A204.1 (cell line): ENCODE data around the gene UTS2B.

Experiments used
- FAIRE-seq: peaks from 2 replicates; lab custom pipeline; 2012; peaks lifted over from hg19 to GRCh38; lab: Jason Lieb, UNC

Gene UTS2B, protein sequence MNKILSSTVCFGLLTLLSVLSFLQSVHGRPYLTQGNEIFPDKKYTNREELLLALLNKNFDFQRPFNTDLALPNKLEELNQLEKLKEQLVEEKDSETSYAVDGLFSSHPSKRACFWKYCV

DNA sequence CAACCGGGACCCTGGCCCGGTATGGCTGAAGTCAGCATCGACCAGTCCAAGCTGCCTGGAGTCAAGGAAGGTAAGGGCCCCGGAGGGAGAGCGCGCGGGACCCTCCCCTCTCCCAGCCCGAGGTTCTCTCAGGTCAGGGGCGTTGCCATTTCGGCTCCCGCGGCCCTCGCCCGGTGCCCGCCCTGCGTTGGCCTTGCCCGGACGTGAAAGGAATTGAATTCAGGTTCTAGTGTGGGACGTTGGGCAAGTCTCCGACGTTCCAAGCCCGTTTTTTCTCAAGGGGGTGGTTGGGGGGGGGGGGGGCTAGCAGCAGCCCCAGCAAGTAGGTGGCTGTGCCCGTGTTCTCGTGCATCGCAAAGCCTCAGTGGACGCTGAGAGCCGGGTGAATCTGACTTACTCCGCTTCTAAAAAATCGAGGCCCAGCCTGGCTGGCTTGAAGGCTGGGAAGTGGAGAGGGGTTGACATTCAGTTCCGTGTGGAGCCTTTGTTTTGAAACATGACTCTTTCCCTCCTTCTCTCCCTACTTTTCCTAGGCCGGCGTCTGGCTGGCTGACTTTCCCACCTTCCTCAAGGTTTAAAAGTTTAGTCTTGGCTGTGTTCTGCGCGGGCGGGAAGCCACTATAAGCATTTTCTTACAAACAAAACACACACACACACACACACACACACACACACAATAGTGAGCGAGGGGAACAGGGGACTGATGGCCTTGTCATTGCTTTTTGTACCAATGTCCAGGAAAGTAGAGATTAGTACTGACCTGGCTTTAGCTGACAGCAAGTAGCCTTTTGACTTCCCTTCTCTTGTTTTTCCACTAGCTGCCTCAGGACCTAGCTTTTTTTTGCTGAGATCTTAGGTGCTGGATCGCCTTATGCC lies at the start of gene UTS2B:
TSS of gene UTS2B (minus strand) at position 873 of the 876 bp plus-strand sequence. CDS start 48,337 bp downstream, outside the sequence.
- FAIRE-seq, result no peak

DNA sequence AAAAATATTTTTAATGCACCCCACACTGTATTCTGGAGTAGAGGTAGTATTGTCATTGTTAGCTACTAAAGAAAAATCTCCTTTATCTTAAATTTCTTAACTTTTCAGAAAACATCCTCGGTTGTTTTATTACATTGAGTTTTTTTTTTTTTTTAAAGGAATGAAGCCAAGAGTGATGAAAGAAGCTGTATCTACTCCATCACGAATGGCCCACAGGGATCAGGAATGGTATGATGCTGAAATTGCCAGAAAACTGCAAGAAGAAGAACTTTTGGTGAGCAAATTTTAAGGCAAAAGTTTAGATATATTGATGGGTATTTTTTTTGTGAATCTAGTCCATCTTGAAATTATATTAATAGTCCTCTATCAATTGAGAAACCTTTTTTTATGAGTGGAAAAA lies 49.7 kb upstream of the UTS2B start:
- no peak for FAIRE-seq

DNA sequence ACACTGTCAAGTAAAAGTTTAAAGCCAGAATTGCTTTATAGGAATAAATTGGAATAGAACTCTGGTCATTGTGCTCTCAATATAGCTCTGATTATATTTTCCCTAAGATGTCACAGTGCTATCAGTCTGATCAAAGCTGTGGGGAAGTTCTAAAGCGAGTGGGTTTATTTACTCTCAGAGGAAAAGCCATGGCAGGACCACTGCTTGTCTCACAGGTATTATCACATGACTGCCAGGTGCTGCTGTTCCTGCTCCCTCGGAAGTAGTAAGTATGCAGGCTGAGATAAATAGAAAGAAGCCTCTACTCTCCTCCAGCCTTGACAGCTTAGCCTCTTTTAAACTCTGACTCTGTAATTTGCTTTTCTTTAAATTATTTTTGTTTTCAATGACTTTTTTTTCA lies 49.1 kb upstream of the UTS2B start:
- FAIRE-seq, result no peak

DNA sequence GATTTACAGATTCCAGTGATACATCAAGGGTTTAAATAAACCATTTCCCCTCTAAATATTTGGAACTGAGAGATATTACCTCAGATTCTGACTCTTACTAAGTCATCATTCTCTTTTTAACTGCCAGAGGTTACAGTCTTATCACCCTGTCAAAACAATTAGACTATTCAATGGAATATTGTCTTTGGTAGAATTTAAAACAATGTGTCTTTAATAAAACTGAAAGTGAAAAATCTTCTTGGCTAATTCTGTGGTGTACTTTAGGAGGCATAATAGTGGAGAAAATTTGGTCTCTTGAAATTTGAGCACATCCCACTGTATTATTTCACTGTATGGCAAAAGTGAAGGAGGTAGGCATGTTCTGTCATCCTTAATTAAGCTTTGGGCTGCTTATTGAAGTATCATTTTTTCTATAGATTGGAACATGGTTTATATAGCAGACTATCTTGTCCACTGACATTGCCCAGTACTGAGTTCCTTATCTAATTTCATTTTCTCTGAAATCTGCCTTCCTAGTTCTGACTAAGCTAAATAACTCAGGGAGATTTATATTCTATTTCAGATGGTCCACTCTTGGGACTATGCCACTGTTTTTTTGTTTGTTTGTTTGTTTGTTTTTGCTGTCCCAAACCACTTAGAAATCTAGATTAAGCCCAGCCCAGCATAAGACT lies 48.0 kb upstream of the UTS2B start:
- no peak for FAIRE-seq

DNA sequence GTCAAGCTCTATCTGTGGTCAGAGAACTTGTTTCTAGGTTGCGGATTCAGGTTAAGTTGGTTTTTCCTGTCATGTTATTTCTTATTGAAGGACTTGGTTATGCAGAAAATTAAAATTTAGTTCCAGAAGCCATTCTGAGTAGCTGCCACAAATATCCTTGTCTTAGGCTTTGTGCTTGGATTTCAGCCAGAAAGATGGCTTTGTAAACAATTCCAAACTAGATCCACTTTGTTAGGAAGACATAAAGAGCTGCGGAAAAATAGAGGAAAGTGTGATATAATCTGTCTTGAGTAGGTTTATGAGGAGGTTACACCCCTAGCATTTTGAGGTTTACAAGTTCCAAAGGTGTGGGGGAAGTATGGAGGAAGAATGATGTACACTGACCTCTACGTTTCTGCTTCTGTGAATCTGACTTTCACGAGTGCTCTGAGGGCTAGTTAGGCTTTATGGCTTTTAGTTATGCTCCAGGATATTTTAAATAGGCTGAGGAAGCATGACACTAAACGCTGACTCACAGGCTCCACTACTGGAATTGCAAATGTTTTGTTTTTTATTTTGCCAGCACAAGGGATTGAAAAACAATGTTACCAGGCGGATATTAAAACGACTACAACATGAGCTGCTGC lies 46.3 kb upstream of the UTS2B start:
- no peak for FAIRE-seq

DNA sequence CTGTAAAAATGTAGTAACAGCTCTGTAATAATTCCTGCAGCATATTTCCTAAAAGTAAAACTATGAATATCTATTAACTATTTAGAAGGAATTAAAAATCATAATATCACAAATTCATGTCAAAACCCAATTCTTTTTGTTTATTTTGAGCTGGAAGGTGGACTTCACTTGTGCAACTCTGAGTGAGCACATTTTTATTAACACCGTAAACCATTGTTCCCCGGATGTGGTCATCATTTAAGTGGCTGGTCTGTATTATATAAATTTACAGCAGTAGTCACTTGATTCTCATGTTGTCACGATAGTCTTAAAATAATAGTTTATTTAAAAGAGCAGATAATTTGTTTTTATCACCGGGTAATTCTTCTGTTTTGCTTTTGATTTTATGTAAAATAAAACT lies 43.0 kb upstream of the UTS2B start:
- no peak for FAIRE-seq

DNA sequence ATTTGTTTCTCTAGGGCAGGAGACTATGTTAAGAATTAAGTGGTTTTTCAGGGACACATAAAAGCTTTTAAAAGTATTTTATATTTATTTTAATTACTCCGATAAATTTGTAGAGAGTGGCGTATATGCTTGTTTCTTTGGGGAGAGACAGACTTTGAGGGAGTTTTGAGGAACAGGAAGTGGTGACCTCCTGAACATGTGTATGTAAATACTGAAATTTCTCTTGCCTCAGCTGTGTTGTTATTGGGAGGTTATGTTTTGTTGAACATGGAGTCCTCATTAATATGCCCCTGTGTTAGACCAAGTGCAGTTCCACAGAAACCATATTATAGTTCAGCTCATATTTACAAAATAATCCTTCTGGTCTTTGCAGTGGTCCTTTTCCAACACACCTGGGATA lies 41.8 kb upstream of the UTS2B start:
- FAIRE-seq, result no peak

DNA sequence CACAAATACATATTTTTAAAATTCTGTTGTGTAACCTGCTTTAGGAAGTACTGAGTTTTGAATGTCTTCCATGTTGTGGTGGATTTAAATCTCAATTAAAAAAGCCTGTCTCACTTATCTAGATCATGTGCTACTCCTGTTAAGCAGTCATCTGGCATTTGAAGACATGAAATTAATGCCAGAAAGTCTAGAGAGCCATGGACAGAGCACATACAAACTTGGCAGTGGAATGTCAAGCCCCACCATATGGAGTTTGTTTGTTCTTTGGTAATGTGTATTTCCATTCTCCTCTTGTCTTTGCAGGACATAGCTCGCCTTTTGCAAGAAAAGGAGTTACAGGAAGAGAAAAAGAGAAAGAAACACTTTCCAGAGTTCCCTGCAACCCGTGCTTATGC lies 39.3 kb upstream of the UTS2B start:
- no peak for FAIRE-seq

DNA sequence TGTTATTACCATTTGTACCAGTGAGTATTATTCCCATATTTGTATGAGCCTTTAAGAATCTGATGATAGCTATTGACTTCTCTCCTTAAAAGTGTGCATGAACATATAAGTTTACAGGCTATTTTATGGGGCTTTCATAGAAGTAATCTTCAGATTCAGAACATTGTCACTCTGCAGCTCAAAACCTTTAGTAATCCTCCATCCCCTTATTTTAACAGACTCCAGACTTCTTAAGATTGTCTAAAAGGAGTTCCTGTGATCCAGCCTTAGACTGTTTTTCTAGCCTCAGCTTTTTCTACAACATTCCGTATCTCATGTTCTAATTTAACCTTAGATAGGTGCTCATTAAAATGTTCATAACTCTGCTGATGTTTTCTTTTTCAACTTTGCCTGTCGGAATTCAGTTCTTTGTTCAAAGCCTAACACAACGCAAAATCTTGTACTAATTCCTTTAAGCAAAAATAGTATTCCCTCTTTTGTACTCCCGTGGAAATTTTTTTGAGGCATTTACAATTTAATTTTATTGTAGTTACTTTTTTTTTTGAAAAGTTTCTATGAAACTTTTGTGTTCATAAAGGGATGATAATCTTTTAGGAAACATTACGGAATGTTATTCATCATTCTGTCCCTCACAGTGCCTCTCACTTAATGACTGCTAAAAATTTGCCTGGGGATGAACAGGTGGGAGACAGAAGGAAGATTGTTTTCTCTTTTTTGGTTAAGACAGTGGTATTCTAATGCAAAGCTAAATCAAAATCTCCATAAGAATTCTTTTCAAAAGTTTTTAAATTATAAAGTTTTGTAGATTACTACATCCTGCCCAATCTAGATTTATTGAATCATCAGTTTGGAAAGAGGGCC lies 38.7 kb upstream of the UTS2B start:
- FAIRE-seq, result no peak

DNA sequence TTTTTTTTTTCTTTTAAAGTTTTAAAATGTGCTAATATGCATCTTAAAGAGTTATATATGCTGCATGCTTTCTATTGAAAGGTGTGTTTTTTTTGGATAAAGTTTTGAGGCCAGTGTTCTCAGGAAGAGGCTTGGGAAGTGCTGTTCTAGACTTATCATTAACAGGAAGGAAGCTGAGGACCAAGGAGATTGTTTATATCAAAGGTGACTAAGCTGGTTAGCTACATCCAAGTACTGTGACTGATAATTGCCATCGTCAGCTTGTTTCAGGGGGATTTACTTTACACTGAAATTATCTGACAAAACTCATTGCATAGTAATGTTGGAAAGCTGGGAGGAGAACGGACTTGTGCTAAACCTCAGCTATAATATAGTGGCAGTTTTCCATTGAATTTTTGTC lies 36.3 kb upstream of the UTS2B start:
- FAIRE-seq, result no peak

DNA sequence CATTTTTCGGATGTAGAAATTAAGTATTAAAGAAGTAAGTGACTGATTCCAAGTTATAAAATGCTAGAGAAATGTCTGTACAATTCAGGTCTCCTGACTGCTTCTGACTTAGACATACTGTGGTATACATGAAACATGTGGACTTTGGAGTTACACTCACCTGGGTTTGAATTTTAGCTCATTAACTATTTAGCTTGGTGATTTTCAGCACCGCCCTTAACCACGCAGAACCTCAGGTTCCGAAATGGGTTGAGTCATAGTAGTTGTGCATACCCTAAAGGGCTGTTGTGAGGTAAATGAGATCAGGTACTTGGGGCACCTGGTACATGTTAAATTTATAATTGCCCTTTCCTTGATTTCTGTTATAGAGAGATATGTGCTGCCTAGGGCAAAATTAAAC lies 32.9 kb upstream of the UTS2B start:
- FAIRE-seq, result no peak

DNA sequence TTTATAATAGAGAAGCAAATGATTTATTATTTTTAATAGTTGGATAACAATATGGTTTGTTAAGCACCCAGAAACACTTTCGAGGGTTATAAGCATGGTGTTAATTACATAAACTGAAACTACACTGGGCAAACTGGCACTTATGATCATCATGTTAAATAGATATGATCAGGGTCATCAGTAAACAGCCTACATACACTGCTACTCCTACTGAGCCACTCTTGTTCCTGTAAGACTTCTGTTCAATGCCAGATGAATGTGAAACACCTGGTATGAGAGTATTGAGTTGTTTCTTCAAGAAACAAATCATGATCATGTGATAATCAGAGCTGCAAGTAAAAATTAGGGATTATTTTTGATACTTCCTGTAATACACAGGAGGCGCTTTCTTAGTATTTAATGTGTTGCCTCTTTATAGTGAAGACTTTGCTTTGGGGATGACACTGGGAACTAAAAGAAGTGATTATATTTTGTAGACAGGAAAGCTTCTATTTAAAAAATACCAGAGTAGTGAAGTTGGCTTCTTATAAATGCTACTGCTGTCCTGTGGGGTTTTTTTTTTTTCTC lies 32.3 kb upstream of the UTS2B start:
- no peak for FAIRE-seq

DNA sequence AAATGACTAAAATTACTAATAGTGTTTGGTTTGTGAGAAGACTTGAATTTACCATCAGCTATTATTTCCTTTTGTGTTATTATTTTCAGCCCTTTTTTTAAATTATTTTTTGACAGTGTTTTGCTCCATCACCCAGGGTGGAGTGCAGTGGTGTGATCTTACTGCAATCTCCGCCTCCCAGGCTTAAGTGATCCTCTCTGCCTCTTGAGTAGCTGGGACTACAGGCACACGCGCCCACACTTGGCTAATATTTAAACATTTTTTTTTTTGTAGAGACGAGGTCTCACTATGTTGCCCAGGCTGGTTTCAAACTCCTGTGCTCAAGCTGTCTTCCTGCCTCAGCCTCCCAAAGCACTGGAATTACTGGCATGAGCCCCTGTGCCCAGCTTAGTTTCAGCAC lies 31.7 kb upstream of the UTS2B start:
- no peak for FAIRE-seq

DNA sequence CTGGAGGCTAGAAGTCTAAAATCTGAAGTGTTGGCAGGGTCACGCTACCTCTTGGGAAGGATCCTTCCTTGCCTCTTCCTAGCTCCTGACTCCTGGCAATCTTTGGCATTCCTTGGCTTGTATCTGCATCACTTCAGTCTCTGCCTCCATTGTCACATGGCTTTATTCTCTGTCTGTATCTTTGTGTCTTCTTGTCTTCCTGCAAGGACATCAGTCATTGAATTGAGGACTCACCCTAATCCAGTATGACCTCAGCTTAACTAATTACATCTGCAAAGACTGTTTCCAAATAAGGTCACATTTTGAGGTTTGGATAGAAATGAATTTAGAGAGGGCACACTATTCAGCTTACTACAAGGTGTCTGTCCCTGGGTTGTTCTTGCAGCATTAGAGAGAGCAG lies 31.1 kb upstream of the UTS2B start:
- no peak for FAIRE-seq

DNA sequence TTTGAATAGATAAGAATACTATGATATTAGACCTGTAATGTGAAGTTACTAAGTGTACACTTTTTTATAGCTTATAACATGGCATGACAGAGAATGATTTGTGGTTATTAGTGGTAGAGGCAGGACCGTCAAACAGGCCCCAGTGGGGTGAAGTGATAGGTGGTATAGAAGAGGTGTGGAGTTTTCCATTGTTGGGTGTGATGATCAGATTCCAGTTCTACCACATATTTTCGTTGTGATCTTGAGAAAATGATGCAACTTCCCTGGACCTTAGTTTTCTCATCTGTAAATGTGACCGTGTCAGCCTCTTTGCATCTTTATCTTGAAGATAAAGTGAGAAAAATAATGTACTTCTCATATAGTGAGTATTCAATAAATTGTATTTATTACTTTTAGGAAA lies 30.3 kb upstream of the UTS2B start:
- FAIRE-seq, result no peak

DNA sequence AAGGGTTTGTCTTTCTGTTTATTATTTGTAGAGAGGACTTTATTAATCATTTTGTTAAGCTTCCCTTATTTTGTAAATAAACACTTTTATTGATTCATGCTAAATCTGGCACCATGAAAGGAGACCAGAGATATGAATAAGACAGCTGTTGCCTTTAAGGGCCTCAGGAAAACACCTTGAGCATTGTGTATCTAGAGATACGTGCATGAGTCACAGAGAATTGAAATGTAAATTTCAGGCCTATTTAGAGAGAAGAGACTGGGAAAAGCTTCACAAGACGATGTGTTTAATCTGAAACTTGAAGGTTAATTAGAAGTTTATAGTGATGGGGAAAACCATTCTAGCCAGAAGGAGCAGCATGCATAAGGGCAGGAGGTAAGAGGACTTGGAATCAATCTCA lies 28.6 kb upstream of the UTS2B start:
- FAIRE-seq, result no peak

DNA sequence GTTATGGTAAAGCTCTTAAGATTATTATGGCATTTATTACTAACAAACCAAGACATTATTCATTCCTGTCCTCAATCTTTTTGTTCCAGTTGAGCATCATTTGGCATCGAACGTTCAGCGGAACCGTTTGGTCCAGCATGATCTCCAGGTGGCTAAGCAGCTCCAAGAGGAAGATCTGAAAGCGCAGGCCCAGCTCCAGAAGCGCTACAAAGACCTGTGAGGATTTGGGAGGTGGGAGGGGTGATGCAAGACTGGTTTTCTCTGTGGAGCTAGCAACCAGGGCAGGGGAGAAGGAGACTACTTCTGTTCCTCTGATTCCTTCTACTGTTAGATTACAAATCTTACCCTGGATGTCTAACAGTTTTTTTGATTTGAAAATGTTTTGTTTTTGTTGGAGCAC lies 27.6 kb upstream of the UTS2B start:
- no peak for FAIRE-seq

DNA sequence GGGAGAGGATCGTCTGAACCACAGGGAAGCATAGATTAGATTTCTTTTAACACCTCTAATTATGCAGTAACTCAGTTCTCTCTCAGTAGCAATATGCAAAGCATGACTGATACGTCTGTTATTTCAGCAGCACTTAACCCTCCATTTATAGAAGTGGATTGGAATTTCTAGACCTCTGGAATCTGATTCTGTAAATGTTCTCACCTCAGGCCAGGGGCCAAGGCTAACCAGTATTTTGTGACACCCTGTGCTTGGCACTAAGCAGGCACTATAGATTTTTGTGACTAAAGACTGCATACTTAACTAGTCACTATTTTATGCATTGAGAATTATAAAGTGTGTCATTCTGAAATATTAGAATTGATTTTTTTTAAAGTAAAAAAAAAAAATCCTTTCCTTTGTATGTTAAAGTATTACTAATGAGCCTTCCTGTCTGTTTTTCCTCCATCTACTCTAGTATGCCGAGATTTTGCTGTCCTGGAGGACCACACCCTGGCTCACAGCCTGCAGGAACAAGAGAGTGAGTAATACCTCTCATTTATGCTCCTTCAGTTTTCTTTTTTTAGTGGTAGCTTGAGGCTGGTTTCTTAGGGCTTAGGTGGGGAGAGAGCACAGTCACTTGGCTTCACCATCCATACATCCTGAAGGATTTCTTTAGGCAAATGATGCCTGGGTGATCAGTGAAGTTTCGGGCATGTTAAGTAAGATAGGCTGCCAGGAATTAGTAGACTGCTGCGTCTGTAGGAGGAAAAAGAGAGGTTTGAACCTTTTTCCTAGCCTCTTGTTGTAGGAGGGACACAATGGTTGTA lies 26.5 kb upstream of the UTS2B start:
- no peak for FAIRE-seq

DNA sequence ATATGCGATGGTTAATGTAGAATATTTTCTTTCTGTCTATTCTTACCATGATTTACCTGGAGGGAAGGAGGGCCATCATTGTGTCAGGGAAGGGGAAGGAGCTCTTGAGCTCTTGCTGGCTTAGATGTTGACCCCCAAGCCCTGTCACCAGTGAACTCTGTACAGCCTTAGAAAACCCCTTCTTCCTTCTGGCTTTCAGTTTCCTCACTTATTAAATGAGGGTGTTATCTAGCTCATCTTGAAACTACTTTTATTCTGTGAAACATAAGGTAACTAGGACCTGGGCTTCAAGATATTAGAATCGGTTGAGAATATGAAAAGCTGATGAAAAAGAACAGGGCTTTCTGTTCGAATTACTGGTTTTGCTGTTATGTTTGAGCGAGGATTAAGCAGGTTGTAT lies 25.1 kb upstream of the UTS2B start:
- FAIRE-seq, result no peak

DNA sequence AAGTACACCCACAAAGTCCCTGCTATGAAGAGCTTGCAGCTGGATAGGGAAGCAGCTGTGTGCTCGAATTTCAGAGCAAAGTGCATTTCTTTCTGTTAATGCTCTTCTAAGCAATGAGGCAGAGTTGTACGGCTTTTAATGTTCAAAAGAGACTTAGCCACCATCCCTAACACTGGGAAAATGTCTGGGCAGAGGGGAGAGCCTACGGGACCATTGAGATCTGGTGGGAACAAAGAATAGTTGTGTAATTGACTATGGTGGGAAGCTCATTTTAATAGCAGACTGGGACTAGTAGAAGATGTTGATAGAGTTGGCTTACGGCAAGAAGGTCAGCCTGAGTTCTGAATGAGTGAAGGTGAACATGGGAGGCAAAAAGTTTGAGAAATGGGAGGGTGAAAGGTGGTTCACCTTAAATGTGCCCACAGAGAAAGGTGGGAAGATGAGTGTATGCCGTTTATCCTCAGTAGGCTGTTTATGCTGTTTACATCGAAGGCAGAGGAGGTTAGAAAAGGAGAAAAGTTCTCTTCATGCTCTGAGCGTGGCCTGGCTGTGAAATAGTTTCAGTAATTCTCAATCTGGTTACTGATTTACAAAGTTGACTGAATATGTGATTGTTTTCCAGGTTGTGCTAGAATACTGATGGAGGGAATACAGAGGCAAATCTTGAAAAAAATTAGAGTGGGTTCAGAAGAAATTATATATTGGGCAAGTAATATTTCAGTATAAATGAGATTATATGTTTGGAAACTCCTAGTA lies 22.9 kb upstream of the UTS2B start:
- FAIRE-seq, result no peak
